ENCODE data around the gene ZNF324. TPM values are rescaled to one million over a fixed set of nuclear protein-coding genes. Genes with fewer than 3 reads are reported as not detected.
A peak's percentile ranks its signal among the peaks of the same experiment; 100 is the strongest.

The ZNF324 gene
- total and polyA plus RNA-seq, 2 of the 4 experiments (the other 2 are of a cell fraction) = 6.0 to 6.6 TPM

DNA sequence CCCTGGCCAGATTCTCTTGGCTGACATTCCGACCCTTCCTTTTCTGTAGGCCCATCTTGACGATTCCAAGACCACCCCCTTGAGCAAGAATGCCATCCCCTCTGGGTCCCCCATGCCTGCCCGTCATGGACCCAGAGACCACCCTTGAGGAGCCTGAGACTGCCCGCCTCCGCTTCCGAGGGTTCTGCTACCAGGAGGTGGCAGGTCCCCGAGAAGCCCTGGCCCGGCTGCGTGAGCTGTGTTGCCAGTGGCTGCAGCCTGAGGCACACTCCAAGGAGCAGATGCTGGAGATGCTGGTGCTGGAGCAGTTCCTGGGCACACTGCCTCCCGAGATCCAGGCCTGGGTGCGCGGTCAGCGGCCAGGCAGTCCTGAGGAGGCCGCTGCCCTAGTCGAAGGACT is 10.2 kb downstream of the ZNF324 start:
- peak overlapping the region; percentile 41; the same call in 1 of the 2 replicates for H3K56ac ChIP-seq (ENCODE audit: extremely low read depth, insufficient read depth, low read length)
- peak overlapping the region; percentile 88 for H3K27ac ChIP-seq (ENCODE audit: insufficient read depth, low read length)
- ATAC-seq (ENCODE audit: low read depth) (no peak), DNase-seq (no peak)
- H4K8ac ChIP-seq (ENCODE audit: low read depth in 2 of 2, low read length in 2 of 2) = peak overlapping the region; percentile 95 to 97
- no peak overlapping the region; the same call in 1 of the 2 replicates for H3K4me2 ChIP-seq (ENCODE audit: low read depth, low read length)
- no peaks in the 10 kb centered on the region for H3K27me3 ChIP-seq (ENCODE audit: control insufficient read depth, insufficient read depth, low read length)
- intact Hi-C loops (cut with micrococcal nuclease) (no loop called here), dilution Hi-C loops (cut with HindIII; ENCODE audit: low sequenced_read_pairs, unreplicated experiment) (no loop called here), in situ Hi-C loops (cut with MboI; ENCODE audit: low sequenced_read_pairs) (no loop called here)
- peak overlapping the region; percentile 87; the same call in 1 of the 2 replicates for H3K9ac ChIP-seq (ENCODE audit: low read depth, low read length)
- no TSS peak for BruUV-seq (replicated peaks)
- H3K4ac ChIP-seq (ENCODE audit: low read depth, low read length) = peak overlapping the region; percentile 90
- peak overlapping the region; percentile 91 for H4K91ac ChIP-seq (ENCODE audit: insufficient read depth, low read depth, low read length)
- no peak overlapping the region for H2BK20ac ChIP-seq (ENCODE audit: low read depth, low read length)
- H3K14ac ChIP-seq (replicated peaks; ENCODE audit: low read depth, low read length) = peak overlapping the region; percentile 60; the same call in 1 of the 2 replicates
- no peak overlapping the region for H3K4me3 ChIP-seq (ENCODE audit: insufficient read depth, low read depth, low read length)
- H2AK5ac ChIP-seq (ENCODE audit: low read depth, low read length) = peak overlapping the region; percentile 80
- H3K36me3 ChIP-seq (ENCODE audit: control insufficient read depth, insufficient read depth, low read length) = peaks cover 22% of the 10 kb centered on the region
- peak overlapping the region; percentile 99 for H2AFZ ChIP-seq (replicated peaks; ENCODE audit: low read length, poor library complexity)
- H2BK5ac ChIP-seq (ENCODE audit: low read depth, low read length, poor library complexity, severe bottlenecking) = no peak overlapping the region
- H4K20me1 ChIP-seq (ENCODE audit: insufficient read depth, low read length) = peaks cover 17% of the 10 kb centered on the region; the same call in 1 of the 2 replicates
- peaks cover 6 to 42% of the 10 kb centered on the region in 2 experiments; a peak in 3 of 4 replicates for H3K79me1 ChIP-seq (ENCODE audit: low read depth in 1 of 2, low read length in 2 of 2)
- H3K23ac ChIP-seq (ENCODE audit: low read depth, low read length) = peak overlapping the region; percentile 85
- 75% methylated on average over 5 of the region's 15 CpGs; no CpG with 5 or more reads in 1 of the 2 experiments for WGBS, 2 experiments (ENCODE audit: extremely low coverage in 2 of 2, insufficient read length in 1 of 2)
- no peaks in the 10 kb centered on the region for H3K9me3 ChIP-seq (ENCODE audit: control insufficient read depth, insufficient read depth, low read length)
- H2AK9ac ChIP-seq (replicated peaks; ENCODE audit: low read depth, low read length, poor library complexity) = peak overlapping the region; percentile 92
- H2BK120ac ChIP-seq (ENCODE audit: low read depth, low read length) = no peak overlapping the region
- POLR2A ChIA-PET (ENCODE audit: unreplicated experiment) = no interaction called here
- H3K9me1 ChIP-seq (ENCODE audit: insufficient read depth, low read length) = peaks cover 35% of the 10 kb centered on the region
- CTCF ChIA-PET = no interaction called here
- H2BK15ac ChIP-seq (ENCODE audit: low read depth, low read length) = 0 out of 3 replicates have a peak overlapping the region, but pooled peaks have one; percentile 67
- no peak overlapping the region for H3K18ac ChIP-seq (ENCODE audit: low read depth, low read length)
- H3K4me1 ChIP-seq (ENCODE audit: control insufficient read depth, insufficient read depth, low read length) = peaks cover 19% of the 10 kb centered on the region
- TF ChIP-seq MAZ (IDR thresholded peaks at IDR 0.05; ENCODE audit: borderline replicate concordance, low read depth, low read length) (no peak), MXI1 (IDR thresholded peaks at IDR 0.05; ENCODE audit: borderline replicate concordance, low read depth, low read length) (no peak), ELK1 (IDR thresholded peaks at IDR 0.05; ENCODE audit: borderline replicate concordance, low read depth, low read length) (no peak), POLR2A (IDR thresholded peaks at IDR 0.05; ENCODE audit: low read depth, low read length) (no peak), RFX5 (IDR thresholded peaks at IDR 0.05; ENCODE audit: low read depth, low read length) (no peak), RCOR1 (IDR thresholded peaks at IDR 0.05; ENCODE audit: insufficient replicate concordance, low read length) (no peak), FOS (IDR thresholded peaks at IDR 0.05; ENCODE audit: low read depth, low read length) (no peak), RAD21 (IDR thresholded peaks at IDR 0.05; ENCODE audit: low read length) (no peak), BHLHE40 (IDR thresholded peaks at IDR 0.05; ENCODE audit: low read depth, low read length) (no peak), CHD1 (IDR thresholded peaks at IDR 0.05; ENCODE audit: low read depth, low read length) (no peak), CEBPB (IDR thresholded peaks at IDR 0.05; ENCODE audit: low read depth, low read length) (no peak), MAFK (IDR thresholded peaks at IDR 0.05; ENCODE audit: low read depth, low read length) (no peak), NFE2L2 (IDR thresholded peaks at IDR 0.05; ENCODE audit: low read depth, low read length) (no peak), SMC3 (IDR thresholded peaks at IDR 0.05; ENCODE audit: low read depth, low read length) (no peak)
- TF ChIP-seq, protein P1, sequence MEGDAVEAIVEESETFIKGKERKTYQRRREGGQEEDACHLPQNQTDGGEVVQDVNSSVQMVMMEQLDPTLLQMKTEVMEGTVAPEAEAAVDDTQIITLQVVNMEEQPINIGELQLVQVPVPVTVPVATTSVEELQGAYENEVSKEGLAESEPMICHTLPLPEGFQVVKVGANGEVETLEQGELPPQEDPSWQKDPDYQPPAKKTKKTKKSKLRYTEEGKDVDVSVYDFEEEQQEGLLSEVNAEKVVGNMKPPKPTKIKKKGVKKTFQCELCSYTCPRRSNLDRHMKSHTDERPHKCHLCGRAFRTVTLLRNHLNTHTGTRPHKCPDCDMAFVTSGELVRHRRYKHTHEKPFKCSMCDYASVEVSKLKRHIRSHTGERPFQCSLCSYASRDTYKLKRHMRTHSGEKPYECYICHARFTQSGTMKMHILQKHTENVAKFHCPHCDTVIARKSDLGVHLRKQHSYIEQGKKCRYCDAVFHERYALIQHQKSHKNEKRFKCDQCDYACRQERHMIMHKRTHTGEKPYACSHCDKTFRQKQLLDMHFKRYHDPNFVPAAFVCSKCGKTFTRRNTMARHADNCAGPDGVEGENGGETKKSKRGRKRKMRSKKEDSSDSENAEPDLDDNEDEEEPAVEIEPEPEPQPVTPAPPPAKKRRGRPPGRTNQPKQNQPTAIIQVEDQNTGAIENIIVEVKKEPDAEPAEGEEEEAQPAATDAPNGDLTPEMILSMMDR (conservative IDR thresholded peaks at IDR 0.05; ENCODE audit: low read depth, low read length) = no peak
- TF ChIP-seq, protein P2, sequence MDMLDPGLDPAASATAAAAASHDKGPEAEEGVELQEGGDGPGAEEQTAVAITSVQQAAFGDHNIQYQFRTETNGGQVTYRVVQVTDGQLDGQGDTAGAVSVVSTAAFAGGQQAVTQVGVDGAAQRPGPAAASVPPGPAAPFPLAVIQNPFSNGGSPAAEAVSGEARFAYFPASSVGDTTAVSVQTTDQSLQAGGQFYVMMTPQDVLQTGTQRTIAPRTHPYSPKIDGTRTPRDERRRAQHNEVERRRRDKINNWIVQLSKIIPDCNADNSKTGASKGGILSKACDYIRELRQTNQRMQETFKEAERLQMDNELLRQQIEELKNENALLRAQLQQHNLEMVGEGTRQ (IDR thresholded peaks at IDR 0.05; ENCODE audit: low read depth, low read length) = no peak
- peak overlapping the region; percentile 85; the same call in 1 of the 2 replicates for H4K5ac ChIP-seq (ENCODE audit: low read depth, low read length)
